WI38 (cell line): ENCODE data around the gene IGFL1.
"Not testable (repeated sequence)": the region's sequence is repeated elsewhere in the genome, so short reads cannot be mapped to it uniquely, and the experiment has no call there.

Experiments used
- H3K4me3 ChIP-seq: 2 replicates; pipeline ENCODE4 v1.5.1; 2011; ENCODE audit warnings: low read depth, mild to moderate bottlenecking, control low read depth, low read length
- CTCF ChIP-seq: IDR thresholded peaks from 2 replicates; pipeline ENCODE4 v1.5.1; 2012; ENCODE audit warnings: low read depth, mild to moderate bottlenecking, control low read depth, low read length

The IGFL1 gene

DNA sequence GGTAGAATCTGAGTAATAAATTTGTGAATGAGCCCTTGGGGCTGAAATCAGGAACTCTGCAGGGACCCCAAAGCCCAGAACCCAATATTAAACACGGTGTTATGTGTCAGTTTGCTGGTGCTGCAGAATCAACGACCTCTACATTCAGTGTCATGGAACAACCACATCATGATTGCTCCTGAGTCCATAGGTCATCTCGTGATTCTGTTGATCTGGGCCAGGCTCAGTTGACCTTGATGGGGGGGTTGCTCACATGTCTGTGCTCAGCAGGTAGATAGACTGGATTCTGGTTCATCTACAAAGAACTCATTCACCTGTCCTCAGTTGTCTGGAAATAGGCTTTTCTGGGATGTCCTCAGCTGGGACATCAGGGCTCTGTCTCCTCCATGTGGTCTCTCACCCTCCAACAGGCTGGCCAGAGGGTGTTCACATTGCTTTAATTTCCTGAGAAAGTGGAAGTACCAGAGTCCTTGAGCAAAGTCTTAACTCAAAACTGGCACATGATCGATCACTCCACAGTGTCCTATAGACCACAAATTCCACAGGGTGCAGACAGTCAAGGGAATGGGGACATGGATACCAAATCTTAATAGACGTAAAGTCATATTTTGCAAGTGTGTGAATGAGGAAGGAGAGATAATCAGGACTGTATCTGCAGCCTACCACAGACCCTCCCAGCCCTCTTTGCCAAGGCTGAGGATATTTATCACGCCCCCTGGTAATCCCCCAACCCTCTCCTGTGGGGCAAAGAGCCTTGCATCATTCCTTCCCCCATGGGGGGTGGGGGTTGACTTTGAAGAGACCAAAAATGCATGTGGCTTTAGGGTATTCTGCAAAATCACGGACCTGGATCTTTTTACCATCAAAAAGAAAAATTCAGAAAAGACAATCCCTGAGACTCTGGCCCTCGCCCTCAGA is 39.3 kb upstream of the IGFL1 start:
- no peak for TF ChIP-seq CTCF

GRCh38 chr19:46191356-46191755 is 38.2 kb upstream of the IGFL1 start:
- no peak overlapping the region for H3K4me3 ChIP-seq
- no peak for TF ChIP-seq CTCF

More for the DNA sequence above, 39.3 kb upstream of the IGFL1 start:
- H3K4me3 ChIP-seq: no peak overlapping the region

DNA sequence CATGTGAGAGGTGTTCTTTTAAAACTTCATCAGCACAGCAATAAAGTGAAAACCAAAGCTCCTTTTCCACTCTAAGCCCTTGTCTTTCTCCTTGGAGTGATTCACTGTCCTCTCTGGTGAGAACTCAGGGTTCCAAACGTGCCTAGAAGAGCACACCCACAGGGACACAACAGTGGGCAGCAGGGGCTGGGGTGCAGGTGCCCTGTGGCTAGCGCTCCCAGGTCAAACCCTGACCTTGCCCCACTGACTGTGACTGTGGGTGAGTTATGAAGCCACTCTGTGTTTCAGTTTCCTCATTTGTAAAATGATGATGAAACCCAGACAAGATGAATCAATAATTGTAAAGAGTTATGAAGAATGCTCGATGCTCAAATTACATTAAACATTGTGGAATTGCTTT is 37.6 kb upstream of the IGFL1 start:
- TF ChIP-seq CTCF: no peak
- H3K4me3 ChIP-seq: no peak overlapping the region

GRCh38 chr19:46192626-46192991 is 36.9 kb upstream of the IGFL1 start:
- not testable (repeated sequence) for H3K4me3 ChIP-seq

GRCh38 chr19:46192992-46193650 is 36.4 kb upstream of the IGFL1 start:
- no peak overlapping the region for H3K4me3 ChIP-seq
- TF ChIP-seq CTCF: no peak

- no peak for TF ChIP-seq CTCF
- no peak overlapping the region for H3K4me3 ChIP-seq
These were observed 35.9 kb upstream of the IGFL1 start for GRCh38 chr19:46193678-46194077.

DNA sequence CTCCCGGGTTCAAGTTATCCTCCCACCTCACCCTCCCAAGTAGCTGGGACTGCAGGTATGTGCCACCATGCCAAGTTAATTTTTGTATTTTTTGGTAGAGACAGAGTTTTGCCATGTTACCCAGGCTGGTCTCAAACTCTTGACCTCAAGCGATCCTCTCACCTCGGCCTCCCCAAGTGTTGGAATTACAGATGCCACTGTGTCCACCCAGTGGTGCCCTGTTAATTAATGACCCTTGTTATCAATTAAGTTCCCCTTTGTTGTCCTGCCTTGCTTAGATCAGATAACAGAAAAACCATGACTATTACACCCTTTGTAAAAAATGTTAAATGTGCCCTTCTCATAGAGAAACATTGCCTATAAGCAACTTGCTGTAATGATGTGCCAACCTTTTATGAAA is 34.4 kb upstream of the IGFL1 start:
- no peak overlapping the region for H3K4me3 ChIP-seq
- no peak for TF ChIP-seq CTCF

DNA sequence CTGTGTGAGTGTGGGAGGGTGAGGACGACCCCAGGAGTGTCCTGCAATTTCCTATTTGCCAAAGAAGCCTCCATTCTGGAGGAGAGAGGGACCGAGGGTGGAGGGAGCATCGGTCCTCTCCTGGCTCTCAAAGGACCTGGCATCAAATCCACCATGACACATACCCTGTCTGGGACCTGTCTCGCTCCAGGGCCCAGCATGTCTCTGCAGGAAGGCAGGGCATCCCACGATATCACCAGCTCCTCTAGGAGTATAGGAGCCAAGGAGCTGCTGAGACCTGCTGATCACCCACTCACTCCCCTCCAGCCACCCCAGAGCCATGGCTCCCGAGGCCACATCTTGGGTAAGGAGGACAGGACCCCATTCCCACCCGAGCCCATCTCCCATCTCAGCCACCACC is 33.6 kb upstream of the IGFL1 start:
- H3K4me3 ChIP-seq: not testable (repeated sequence)
